Measurements from ENCODE around the gene DRC7. TPM values are rescaled to one million over a fixed set of nuclear protein-coding genes. Genes with fewer than 3 reads are reported as not detected.

DRC7 gene
- polyA plus RNA-seq, 1 donor from 2014 or later: 1.4 TPM

GRCh38 chr16:57743458-57743857 is 48.9 kb downstream of the DRC7 start:
- Histone ChIP-seq H4K20me1 (ENCODE audit: insufficient read depth) (no peaks in the 10 kb centered on the region), H3K36me3 (ENCODE audit: insufficient read depth, low read length) (no peaks in the 10 kb centered on the region), H3K9ac (ENCODE audit: low read length) (no peak overlapping the region), H3K9me3 (ENCODE audit: low read length) (no peaks in the 10 kb centered on the region), H3K9me2 (ENCODE audit: insufficient read depth, low read length) (no peaks in the 10 kb centered on the region), H3K4me3 (ENCODE audit: low read length) (no peak overlapping the region), H3F3A (ENCODE audit: insufficient read depth, low read length, poor library complexity, severe bottlenecking) (no peaks in the 10 kb centered on the region), H3K27ac (ENCODE audit: low read length) (no peak overlapping the region), H2AFZ (ENCODE audit: low read depth, low read length) (no peak overlapping the region), H3K79me2 (replicated peaks; ENCODE audit: insufficient read depth, low read length) (no peaks in the 10 kb centered on the region), H3K27me3 (ENCODE audit: insufficient read depth, low read depth, low read length) (no peaks in the 10 kb centered on the region), H3K4me2 (ENCODE audit: low read length) (no peak overlapping the region)
- TF ChIP-seq POLR2AphosphoS5 (IDR thresholded peaks at IDR 0.05) (no peak), EP300 (conservative IDR thresholded peaks at IDR 0.05; ENCODE audit: poor library complexity, severe bottlenecking) (no peak), RAD21 (conservative IDR thresholded peaks at IDR 0.05) (no peak), CTCF (IDR thresholded peaks at IDR 0.05; ENCODE audit: poor library complexity, severe bottlenecking) (no peak)

- no peaks in the 10 kb centered on the region for H3K36me3 ChIP-seq (ENCODE audit: insufficient read depth, low read length)
- no peak overlapping the region for H2AFZ ChIP-seq (ENCODE audit: low read depth, low read length)
- no peaks in the 10 kb centered on the region for H3K27me3 ChIP-seq (ENCODE audit: insufficient read depth, low read depth, low read length)
- H3K9me2 ChIP-seq (ENCODE audit: insufficient read depth, low read length): no peaks in the 10 kb centered on the region
- H3K79me2 ChIP-seq (replicated peaks; ENCODE audit: insufficient read depth, low read length): no peaks in the 10 kb centered on the region
- no peaks in the 10 kb centered on the region for H3F3A ChIP-seq (ENCODE audit: insufficient read depth, low read length, poor library complexity, severe bottlenecking)
- no peak overlapping the region for H3K27ac ChIP-seq (ENCODE audit: low read length)
- H3K9me3 ChIP-seq (ENCODE audit: low read length): no peaks in the 10 kb centered on the region
- H3K4me3 ChIP-seq (ENCODE audit: low read length): no peak overlapping the region
- TF ChIP-seq RAD21 (conservative IDR thresholded peaks at IDR 0.05): no peak
- no peak for TF ChIP-seq CTCF (IDR thresholded peaks at IDR 0.05; ENCODE audit: poor library complexity, severe bottlenecking)
- no peak for TF ChIP-seq POLR2AphosphoS5 (IDR thresholded peaks at IDR 0.05)
- no peak for TF ChIP-seq MXI1 (conservative IDR thresholded peaks at IDR 0.05; ENCODE audit: poor library complexity, severe bottlenecking)
- TF ChIP-seq SMC3 (conservative IDR thresholded peaks at IDR 0.05; ENCODE audit: poor library complexity): no peak
- TF ChIP-seq TAF1 (IDR thresholded peaks at IDR 0.05; ENCODE audit: low read depth): no peak
- TF ChIP-seq REST (IDR thresholded peaks at IDR 0.05; ENCODE audit: borderline replicate concordance): no peak
- no peak for TF ChIP-seq EZH2 (IDR thresholded peaks at IDR 0.05; ENCODE audit: borderline replicate concordance, insufficient read depth, low read length, poor library complexity, severe bottlenecking)
- TF ChIP-seq EP300 (conservative IDR thresholded peaks at IDR 0.05; ENCODE audit: poor library complexity, severe bottlenecking): no peak
- H4K20me1 ChIP-seq (ENCODE audit: insufficient read depth): no peaks in the 10 kb centered on the region
- H3K4me2 ChIP-seq (ENCODE audit: low read length): no peak overlapping the region
- no peak overlapping the region for H3K9ac ChIP-seq (ENCODE audit: low read length)
These were observed 49.5 kb downstream of the DRC7 start for GRCh38 chr16:57743886-57744641.

Measured in neural cell (in vitro differentiated cells).